ENCODE data around the gene WWP2. TPM values are rescaled to one million over a fixed set of nuclear protein-coding genes. Genes with fewer than 3 reads are reported as not detected.

Gene WWP2
- total RNA-seq (2022; extraction: Qiagen RNA extraction; ENCODE audit: low read depth) = 21.3 to 23.9 TPM (median 22.1 TPM) in 5 replicates

DNA sequence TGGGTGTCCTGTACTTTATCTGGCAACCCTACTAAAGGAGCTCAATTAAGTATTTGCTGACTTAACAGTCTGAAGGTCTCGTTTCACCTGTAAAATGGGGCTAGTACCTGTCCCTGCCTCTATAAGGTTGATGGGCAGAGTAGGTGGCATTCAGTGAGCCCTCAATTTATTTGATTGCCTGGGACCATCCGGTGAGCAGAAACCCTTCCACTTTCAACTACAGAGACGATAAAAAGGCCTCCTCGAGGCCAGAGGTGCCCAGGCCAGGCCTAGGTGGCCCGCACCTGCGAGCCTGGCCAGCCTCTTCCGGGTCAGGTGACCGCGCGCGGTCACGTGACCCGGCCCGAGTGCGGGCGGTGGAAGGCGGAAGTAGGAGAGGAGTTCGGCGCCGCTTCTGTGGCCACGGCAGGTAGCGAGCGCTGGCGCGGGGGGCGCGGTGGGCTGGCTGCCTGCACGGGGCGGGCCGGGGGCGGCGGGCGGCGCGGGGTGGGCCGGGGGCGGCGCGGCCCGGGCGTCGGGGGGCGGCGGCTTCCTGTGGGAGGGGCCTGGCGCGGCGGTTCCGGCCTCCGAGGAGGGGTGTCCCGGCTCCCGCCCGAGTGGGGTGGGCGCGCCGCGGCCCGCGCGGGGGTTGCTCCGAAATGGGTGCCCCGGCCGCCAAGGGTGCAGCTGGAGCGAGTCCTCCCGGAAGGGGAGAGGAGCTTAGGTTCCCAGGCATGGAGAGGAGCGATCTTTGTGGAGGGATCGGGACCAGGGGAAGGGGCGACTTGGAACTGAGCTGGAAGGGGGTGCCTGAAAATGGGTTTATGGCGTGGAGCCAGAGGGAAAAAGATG is at the start of gene WWP2:
Gene WWP2 (plus strand): TSS at position 350 of the 831 bp plus-strand sequence. CDS start 24,679 bp downstream, outside the sequence.

GRCh38 chr16:69726313-69727060 is 35.6 kb upstream of the WWP2 start, which contains the start of gene NQO1:
TSS of gene NQO1 (minus strand) at chr16:69726560. CDS start at chr16:69726439, 121 bp downstream.

DNA sequence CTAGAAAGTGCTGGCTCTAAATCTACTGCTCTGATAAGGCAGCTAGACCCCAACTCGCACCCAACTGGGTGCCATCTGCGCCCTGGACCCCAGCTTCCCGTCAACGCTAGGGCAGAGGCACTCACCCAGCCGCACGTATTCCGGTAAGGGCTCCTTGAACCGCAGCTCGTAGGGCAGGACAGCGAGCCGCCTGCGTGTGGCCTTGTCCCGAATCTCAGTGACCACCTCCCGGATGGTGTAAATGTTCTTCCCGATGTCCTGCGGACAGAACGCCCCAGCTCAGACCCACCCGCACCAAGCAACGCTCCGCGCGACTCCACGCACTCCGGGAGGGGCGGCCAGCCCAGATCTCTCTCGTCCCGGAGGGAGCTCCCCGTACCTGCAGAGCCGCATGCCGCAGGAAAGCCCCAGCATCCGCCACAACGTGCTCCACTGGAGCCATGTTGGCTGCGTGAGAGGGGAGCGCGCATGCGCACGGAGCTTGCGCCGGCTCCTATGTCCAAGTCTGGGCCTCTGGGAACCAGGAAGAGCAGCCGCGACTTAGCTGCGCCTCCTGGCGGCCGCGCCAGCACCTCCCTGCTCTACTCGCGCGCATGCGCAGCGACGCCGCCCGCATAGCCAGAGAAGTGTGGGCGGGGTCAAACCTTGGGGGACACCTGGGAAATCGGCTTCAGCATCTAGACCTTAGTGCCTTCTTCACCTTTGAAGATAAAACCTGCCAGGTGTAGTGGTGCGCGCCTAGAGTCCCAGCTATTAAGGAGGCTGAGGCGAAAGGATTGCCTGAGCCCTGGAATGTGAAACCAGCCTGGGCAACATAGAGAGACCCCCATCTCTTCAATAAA is 7.4 kb upstream of the WWP2 start, which contains the start of gene NOB1:
Gene NOB1 (minus strand): TSS at position 458 of the 842 bp plus-strand sequence. CDS start 16 bp downstream, at position 442.

GRCh38 chr16:69951017-69951671 is 189.0 kb downstream of the WWP2 start, which contains the start of gene CLEC18A:
TSS of gene CLEC18A (plus strand) at chr16:69951334. CDS start at chr16:69951367, 33 bp downstream.

Other genes starting within 250 kb of the WWP2 start
- 5.1 to 8.5 TPM (median 7.8 TPM) in 5 replicates for gene NFAT5, start 196.4 kb upstream of the WWP2 start, total RNA-seq (2022; extraction: Qiagen RNA extraction; ENCODE audit: low read depth)
- gene NQO1, start 35.8 kb upstream of the WWP2 start, total RNA-seq (2022; extraction: Qiagen RNA extraction; ENCODE audit: low read depth) = 2,543 to 2,775 TPM (median 2,639 TPM) in 5 replicates
- 117 to 127 TPM (median 120 TPM) in 5 replicates for gene NOB1, start 7.4 kb upstream of the WWP2 start, total RNA-seq (2022; extraction: Qiagen RNA extraction; ENCODE audit: low read depth)
- gene CLEC18A, start 189.0 kb downstream of the WWP2 start, total RNA-seq (2022; extraction: Qiagen RNA extraction; ENCODE audit: low read depth) = 0.08 TPM in 2 of 5 replicates, not detected in the others